GM19238 (cell line): ENCODE data around the gene DOCK3.
A peak's percentile ranks its signal among the peaks of the same experiment; 100 is the strongest.
"Not testable (repeated sequence)": the region's sequence is repeated elsewhere in the genome, so short reads cannot be mapped to it uniquely, and the experiment has no call there.

ENCODE experiments used
- DNase-seq: peaks from one replicate; pipeline ENCODE4 v3.0.0; 2011; ENCODE audit warnings: low spot score; ENCODE audit not compliant: insufficient read length

The DOCK3 gene

GRCh38 chr3:51354731-51355615, 680.2 kb downstream of the DOCK3 start:
- no peak for DNase-seq

DNA sequence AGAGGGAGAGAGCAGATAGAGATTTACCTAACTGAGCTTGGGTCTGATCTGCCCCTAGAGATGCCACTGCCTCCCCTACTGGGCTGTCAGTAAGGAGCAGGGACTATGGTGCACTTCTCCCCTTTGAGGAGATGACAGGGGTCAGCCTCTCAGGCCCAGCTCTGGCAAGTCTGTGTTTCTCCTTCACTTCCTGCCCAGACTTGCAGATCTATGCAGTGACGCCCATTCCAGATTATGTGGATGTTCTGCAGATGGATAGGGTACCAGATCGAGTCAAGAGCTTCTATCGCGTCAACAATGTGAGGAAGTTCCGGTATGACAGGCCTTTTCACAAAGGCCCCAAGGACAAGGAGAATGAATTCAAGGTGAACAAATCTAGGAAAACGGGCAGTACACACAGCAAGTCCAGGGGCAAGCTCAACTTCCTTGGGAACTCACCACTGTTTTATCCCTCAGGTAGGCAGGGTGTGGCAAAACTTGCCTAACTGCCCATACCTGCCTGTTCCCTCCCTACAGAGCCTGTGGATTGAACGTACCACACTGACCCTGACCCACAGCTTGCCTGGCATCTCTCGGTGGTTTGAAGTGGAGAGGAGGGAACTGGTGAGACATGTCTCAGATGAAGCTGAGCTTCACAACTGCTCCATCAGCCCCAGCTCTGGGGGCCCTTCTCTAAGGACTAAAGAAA, 681.3 kb downstream of the DOCK3 start:
- DNase-seq, result no peak

GRCh38 chr3:51357856-51358255, 683.1 kb downstream of the DOCK3 start:
- no peak for DNase-seq

GRCh38 chr3:51358981-51359380, 684.3 kb downstream of the DOCK3 start:
- no peak for DNase-seq

DNA sequence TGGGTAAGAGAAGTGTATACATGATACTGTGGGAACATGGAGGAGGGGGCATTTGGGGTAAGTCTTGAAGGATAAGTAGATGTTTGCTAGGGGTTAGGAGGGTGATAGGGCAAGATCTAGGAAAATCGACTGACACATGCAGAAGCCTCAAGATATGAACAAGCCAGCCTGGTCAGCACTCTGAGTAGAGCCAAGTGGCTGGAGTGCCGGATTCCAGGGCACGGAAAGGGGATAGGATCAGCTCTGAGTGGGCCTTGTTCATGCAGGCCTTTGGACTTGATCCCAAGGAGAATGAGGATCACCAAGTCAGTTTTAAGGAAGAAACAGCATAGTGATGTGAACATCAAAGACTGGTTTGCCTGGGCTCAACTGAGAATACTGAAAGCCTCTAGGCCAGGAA, 686.1 kb downstream of the DOCK3 start:
- no peak for DNase-seq

GRCh38 chr3:51361746-51362145, 687.0 kb downstream of the DOCK3 start:
- no peak for DNase-seq

DNA sequence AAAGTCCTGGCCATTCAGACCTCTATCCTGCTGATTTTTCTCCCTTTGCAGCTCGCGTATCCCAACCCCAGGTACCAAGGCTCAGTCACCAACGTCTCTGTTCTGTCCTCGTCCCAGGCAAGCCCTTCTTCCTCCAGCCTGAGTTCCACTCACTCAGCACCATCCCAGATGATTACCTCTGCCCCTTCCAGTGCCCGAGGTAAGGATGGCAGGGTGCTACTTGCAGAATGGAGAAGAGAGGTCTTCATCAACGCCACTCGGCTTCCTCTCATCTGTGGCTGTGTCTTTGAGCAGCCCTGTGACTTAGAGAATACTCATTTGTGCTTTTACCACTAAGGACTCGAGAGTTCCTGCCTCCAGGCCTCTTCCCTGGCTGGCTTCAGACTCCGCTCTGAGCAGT, 687.7 kb downstream of the DOCK3 start:
- no peak for DNase-seq

DNA sequence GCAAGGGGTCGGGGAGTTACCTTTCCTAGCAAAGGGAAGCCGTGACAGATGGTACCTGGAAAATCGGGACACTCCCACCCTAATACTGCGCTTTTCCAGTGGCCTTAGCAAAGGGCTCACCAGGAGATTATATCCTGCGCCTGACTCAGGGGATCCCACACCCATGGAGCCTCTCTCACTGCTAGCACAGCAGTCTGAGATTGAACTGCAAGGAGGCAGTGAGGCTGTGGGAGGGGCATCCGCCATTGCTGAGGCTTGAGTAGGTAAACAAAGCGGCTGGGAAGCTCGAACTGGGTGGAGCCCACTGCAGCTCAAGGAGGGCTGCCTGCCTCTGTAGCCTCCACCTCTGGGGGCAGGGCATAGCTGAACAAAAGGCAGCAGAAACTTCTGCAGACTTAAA, 693.5 kb downstream of the DOCK3 start:
- DNase-seq, result not testable (repeated sequence)

GRCh38 chr3:51371943-51372557, 697.3 kb downstream of the DOCK3 start:
- peak; percentile 36 for DNase-seq

- no peak for DNase-seq
These were observed 699.1 kb downstream of the DOCK3 start for GRCh38 chr3:51373658-51374421.

GRCh38 chr3:51374456-51374855, 699.7 kb downstream of the DOCK3 start:
- no peak for DNase-seq

- DNase-seq, result no peak
These were observed 700.4 kb downstream of the DOCK3 start for GRCh38 chr3:51375136-51375535.

DNA sequence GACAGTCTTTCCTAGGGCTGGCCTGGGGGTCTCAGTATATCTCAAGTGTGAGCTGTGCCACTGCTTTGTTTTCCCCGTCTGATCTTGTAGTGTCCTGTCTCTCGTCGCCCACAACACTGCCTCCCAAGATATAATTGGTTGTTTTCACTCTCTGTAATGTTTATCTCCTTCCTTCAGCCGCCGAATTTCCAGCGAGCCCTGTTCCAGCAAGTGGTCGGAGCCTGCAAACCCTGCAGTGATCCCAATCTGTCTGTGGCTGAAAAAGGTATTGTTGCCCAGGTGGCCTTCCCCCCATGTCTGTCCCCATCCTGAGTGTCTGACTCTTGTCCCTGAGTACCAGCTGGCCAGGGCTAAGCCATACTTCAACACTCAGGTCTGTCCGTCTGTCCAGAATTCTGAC, 700.8 kb downstream of the DOCK3 start:
- DNase-seq, result no peak

- DNase-seq, result no peak
These were observed 703.3 kb downstream of the DOCK3 start for GRCh38 chr3:51378065-51378464.

- no peak for DNase-seq
These were observed 704.0 kb downstream of the DOCK3 start for GRCh38 chr3:51378726-51379125.

- no peak for DNase-seq
These were observed 704.6 kb downstream of the DOCK3 start for GRCh38 chr3:51379301-51379700.

DNA sequence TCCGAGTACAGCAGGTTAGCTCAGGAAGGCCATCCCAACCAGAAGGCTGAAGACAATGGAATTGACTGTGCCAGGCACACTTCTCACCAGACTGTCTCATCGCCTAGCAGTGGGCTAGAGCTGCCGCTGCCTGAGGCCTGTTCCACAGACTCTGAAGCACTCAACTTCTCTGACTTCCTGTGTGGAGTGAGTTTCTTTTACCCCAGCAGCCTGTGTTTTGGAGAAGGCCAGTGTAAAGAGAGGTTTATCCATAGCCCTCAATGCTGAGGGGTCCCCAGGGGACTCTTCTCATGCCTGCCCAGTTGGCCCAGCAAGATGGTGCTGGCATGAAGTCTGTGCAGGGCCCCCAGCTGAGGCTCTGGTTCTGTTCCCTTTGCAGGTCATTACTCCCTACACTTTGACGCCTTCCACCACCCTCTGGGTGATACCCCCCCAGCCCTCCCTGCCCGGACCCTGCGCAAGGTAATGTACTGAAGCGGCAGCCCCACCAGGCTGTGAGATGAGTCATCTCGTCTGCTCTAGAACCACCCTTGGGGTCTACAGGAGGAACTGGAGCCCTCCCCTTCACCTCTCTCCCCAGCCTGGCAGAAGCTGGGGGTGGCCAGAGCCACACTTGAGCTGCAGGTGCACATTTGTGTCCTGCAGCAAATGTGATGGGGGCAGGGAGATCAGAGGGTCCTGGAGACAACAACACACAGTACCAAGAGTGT, 705.2 kb downstream of the DOCK3 start:
- DNase-seq, result no peak

DNA sequence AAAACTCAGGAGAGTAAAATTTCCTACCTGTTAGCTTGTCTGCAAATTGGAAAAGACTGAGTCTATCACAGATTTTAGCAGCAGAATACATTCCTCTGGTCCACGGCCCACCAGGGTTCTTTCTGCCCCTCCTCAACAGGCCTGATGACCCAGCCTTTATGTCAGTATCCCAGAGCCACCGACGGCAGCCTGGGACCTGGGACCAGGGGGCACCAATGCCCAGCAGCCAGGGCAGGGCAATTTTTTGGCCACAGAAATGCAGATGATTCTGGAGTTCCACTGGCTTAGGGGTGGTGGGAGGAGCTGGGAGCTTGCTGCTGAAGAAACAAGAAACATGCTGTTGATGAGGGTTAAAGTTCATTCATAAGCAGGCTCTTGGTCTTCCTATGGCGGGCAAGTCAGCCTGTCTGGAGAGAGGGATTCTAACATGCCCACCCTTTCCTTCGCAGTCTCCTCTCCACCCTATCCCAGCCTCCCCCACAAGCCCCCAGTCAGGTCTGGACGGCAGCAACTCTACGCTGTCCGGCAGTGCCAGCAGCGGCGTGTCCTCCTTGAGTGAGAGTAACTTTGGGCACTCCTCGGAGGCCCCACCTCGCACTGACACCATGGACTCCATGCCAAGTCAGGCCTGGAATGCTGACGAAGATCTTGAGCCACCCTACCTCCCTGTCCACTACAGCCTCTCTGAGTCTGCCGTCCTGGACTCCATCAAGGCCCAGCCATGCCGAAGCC, 706.0 kb downstream of the DOCK3 start:
- no peak for DNase-seq

- no peak for DNase-seq
These were observed 706.6 kb downstream of the DOCK3 start for GRCh38 chr3:51381333-51381705.

- no peak for DNase-seq
These were observed 707.5 kb downstream of the DOCK3 start for GRCh38 chr3:51382076-51382745.
